Parathyroid adenoma (tissue), 2 donors: ENCODE results near the gene TRAK2.
"Not testable (repeated sequence)": the region's sequence is repeated elsewhere in the genome, so short reads cannot be mapped to it uniquely, and the experiment has no call there.

Experiments used
- H2AFZ ChIP-seq: fragments of 300-600 bp; sonication (generic); one replicate; pipeline ENCODE4 v1.7.0; 2017; ENCODE audit warnings: antibody characterized with exemption, mild to moderate bottlenecking
- H3K27ac ChIP-seq: fragments of 300-600 bp; sonication (generic); one replicate; pipeline ENCODE4 v1.7.0; 2017
- H3K27me3 ChIP-seq: fragments of 300-600 bp; sonication (generic); one replicate; pipeline ENCODE4 v1.7.0; 2017; ENCODE audit warnings: low read length; ENCODE audit not compliant: control insufficient read depth, insufficient read depth
- H3K36me3 ChIP-seq: fragments of 300-600 bp; sonication (generic); one replicate; pipeline ENCODE4 v1.7.0; 2017; ENCODE audit warnings: low read length; ENCODE audit not compliant: control insufficient read depth, insufficient read depth
- H3K4me1 ChIP-seq: fragments of 300-600 bp; sonication (generic); one replicate; pipeline ENCODE4 v1.7.0; 2017; ENCODE audit warnings: control low read depth
- H3K4me2 ChIP-seq: fragments of 300-600 bp; sonication (generic); one replicate; pipeline ENCODE4 v1.7.0; 2017; ENCODE audit warnings: low read length
- H3K4me3 ChIP-seq: fragments of 300-600 bp; sonication (generic); one replicate; pipeline ENCODE4 v1.7.0; 2017; ENCODE audit warnings: low read depth, low read length
- H3K79me2 ChIP-seq: fragments of 300-600 bp; sonication (generic); one replicate; pipeline ENCODE4 v1.7.0; 2017; ENCODE audit warnings: control low read depth
- H3K9ac ChIP-seq: fragments of 300-600 bp; sonication (generic); one replicate; pipeline ENCODE4 v1.7.0; 2017; ENCODE audit warnings: mild to moderate bottlenecking
- H3K9me3 ChIP-seq: fragments of 300-600 bp; sonication (generic); one replicate; pipeline ENCODE4 v1.7.0; 2017; ENCODE audit warnings: low read length; ENCODE audit not compliant: control insufficient read depth
- CTCF ChIP-seq: fragments of 300-600 bp; sonication (generic); IDR thresholded peaks from one replicate; pipeline ENCODE4 v1.7.0; 2017; ENCODE audit warnings: antibody characterized with exemption, mild to moderate bottlenecking
- donor health status: primary hyperparathyroidism.

TRAK2 gene

GRCh38 chr2:201369775-201370174 is 81.5 kb downstream of the TRAK2 start:
- no peaks in the 10 kb centered on the region for H3K4me1 ChIP-seq
- H3K9ac ChIP-seq: no peak overlapping the region
- H3K27ac ChIP-seq: no peak overlapping the region
- H3K4me2 ChIP-seq: no peak overlapping the region
- TF ChIP-seq CTCF: no peak
- no peaks in the 10 kb centered on the region for H3K27me3 ChIP-seq
- H3K9me3 ChIP-seq: no peaks in the 10 kb centered on the region
- H3K4me3 ChIP-seq: no peak overlapping the region
- no peak overlapping the region for H2AFZ ChIP-seq
- no peaks in the 10 kb centered on the region for H3K36me3 ChIP-seq
- peaks cover 6% of the 10 kb centered on the region for H3K79me2 ChIP-seq

- H3K79me2 ChIP-seq, H3K9me3 ChIP-seq, H2AFZ ChIP-seq, H3K4me2 ChIP-seq, H3K27me3 ChIP-seq, H3K27ac ChIP-seq, H3K4me1 ChIP-seq, H3K9ac ChIP-seq, H3K36me3 ChIP-seq, H3K4me3 ChIP-seq: not testable (repeated sequence)
Observed at GRCh38 chr2:201369318-201369717, 81.9 kb downstream of the TRAK2 start.

GRCh38 chr2:201366146-201366545 is 85.1 kb downstream of the TRAK2 start:
- no peaks in the 10 kb centered on the region for H3K27me3 ChIP-seq
- no peak overlapping the region for H3K27ac ChIP-seq
- H3K79me2 ChIP-seq: no peaks in the 10 kb centered on the region
- no peaks in the 10 kb centered on the region for H3K9me3 ChIP-seq
- H3K36me3 ChIP-seq: no peaks in the 10 kb centered on the region
- H3K9ac ChIP-seq: no peak overlapping the region
- H3K4me3 ChIP-seq: no peak overlapping the region
- no peaks in the 10 kb centered on the region for H3K4me1 ChIP-seq
- no peak overlapping the region for H2AFZ ChIP-seq
- no peak for TF ChIP-seq CTCF
- no peak overlapping the region for H3K4me2 ChIP-seq

GRCh38 chr2:201363857-201364560 is 87.2 kb downstream of the TRAK2 start:
- Histone ChIP-seq H3K9me3 (no peaks in the 10 kb centered on the region), H3K4me3 (no peak overlapping the region), H2AFZ (no peak overlapping the region), H3K4me1 (no peaks in the 10 kb centered on the region), H3K9ac (no peak overlapping the region), H3K4me2 (no peak overlapping the region), H3K36me3 (no peaks in the 10 kb centered on the region), H3K27ac (no peak overlapping the region), H3K27me3 (no peaks in the 10 kb centered on the region), H3K79me2 (no peaks in the 10 kb centered on the region)
- peak; percentile 70 for TF ChIP-seq CTCF

- H2AFZ ChIP-seq: no peak overlapping the region
- H3K4me2 ChIP-seq: no peak overlapping the region
- no peaks in the 10 kb centered on the region for H3K79me2 ChIP-seq
- no peak for TF ChIP-seq CTCF
- no peak overlapping the region for H3K9ac ChIP-seq
- no peak overlapping the region for H3K27ac ChIP-seq
- H3K4me3 ChIP-seq: no peak overlapping the region
- H3K9me3 ChIP-seq: no peaks in the 10 kb centered on the region
- no peaks in the 10 kb centered on the region for H3K27me3 ChIP-seq
- no peaks in the 10 kb centered on the region for H3K4me1 ChIP-seq
- H3K36me3 ChIP-seq: no peaks in the 10 kb centered on the region
Observed at GRCh38 chr2:201362396-201362795, 88.9 kb downstream of the TRAK2 start.
